Pancreas (tissue), 10 donors: ENCODE results near the gene OSBPL10. TPM values are rescaled to one million over a fixed set of nuclear protein-coding genes. Genes with fewer than 3 reads are reported as not detected.
"Not testable (repeated sequence)": the region's sequence is repeated elsewhere in the genome, so short reads cannot be mapped to it uniquely, and the experiment has no call there.

Source experiments
- ATAC-seq, 4 donors: fragments of 200-7000 bp; cut with Tn5 transposase; one replicate each; pipeline versions ENCODE4 v1.8.0 to v1.9.1; 2020; ENCODE audit warnings: mild to moderate bottlenecking in 4 of 4, moderate library complexity in 4 of 4
- DNase-seq, 6 donors: peaks; one replicate each; pipeline ENCODE4 v3.0.0-alpha.2; 2020
- FAIRE-seq: peaks from 2 replicates; lab custom pipeline; 2012; peaks lifted over from hg19 to GRCh38; lab: Jason Lieb, UNC
- H3K27ac ChIP-seq, 4 donors: fragments of 200-600 bp; sonication (generic); 1 replicate in 3 of 4; 2 replicates in 1 of 4; pipeline versions ENCODE4 v1.5.0 to v1.8.0; 2020
- H3K27me3 ChIP-seq, 4 donors: fragments of 200-600 bp; one replicate each; pipeline ENCODE4 v1.8.0; 2021
- H3K36me3 ChIP-seq, 3 donors: fragments of 200-600 bp; sonication (generic) in 1 of 3; one replicate each; pipeline versions ENCODE4 v1.5.0 to v1.8.0; 2020 to 2021
- H3K4me1 ChIP-seq, 3 donors: fragments of 200-600 bp; one replicate each; pipeline ENCODE4 v1.8.0; 2021
- H3K4me3 ChIP-seq, 4 donors: fragments of 200-600 bp; sonication (generic) in 2 of 4; one replicate each; pipeline versions ENCODE4 v1.5.0 to v1.8.0; 2020 to 2021
- H3K9me3 ChIP-seq, 4 donors: fragments of 200-600 bp; one replicate each; pipeline ENCODE4 v1.8.0; 2021
- CTCF ChIP-seq, 4 donors: fragments of 200-600 bp; sonication (generic) in 3 of 4; IDR thresholded peaks; one replicate each; pipeline versions ENCODE4 v1.5.0 to v1.8.0; 2021; ENCODE audit warnings: antibody characterized with exemption in 4 of 4
- WGBS, 2 donors: extraction: QIAGEN DNeasy Blood & Tissue Kit; methylation state at CpG; one replicate each; pipeline ENCODE4 v1.1.7; 2013; 5-methylcytosine and 5-hydroxymethylcytosine counted together
- intact Hi-C, 3 donors: fragments of 100-400 bp; cut with DNase I; formaldehyde crosslinking; loops; one replicate each; pipeline versions ENCODE4 v1.11.1 to v1.14.2; 2022
- polyA plus RNA-seq, 2 donors: library from polyadenylated mRNA; stranded (reverse); fragments of 200-250 nt; gene quantifications; one replicate each; pipeline ENCODE4 v1.2.3, GENCODE V29; 2013
- total RNA-seq, 6 donors: library from RNA; stranded (reverse); fragmentation: NEBNext Ultra II Directional in 4 of 6; extraction: Animal tissue kit (Norgen Biotek cat#: 25700) in 4 of 6; gene quantifications; one replicate each; pipeline versions ENCODE4 v1.2.1 to v1.2.4, GENCODE V29; 2021 to 2023
- donor health status: healthy with polysubstance abuse.
- donor health status: DM: no; HTN: no; CAD: no; lungs with moderate emphysema.
- donor health status: DM: no; HTN: no; CAD: no.
- donor health status: control.
- donor health status: control.
- donor health status: Bipolar disorder and iron deficiency.
- donor health status: DM: yes; HTN: yes; CAD: no.
- donor health status: DM: no; HTN: no; CAD: no.
- donor health status: DM: no; HTN: no; CAD: no.
- donor health status: DM: yes; HTN: yes; CAD: no.

Gene OSBPL10
- total and polyA plus RNA-seq, 8 donors = 0.57 to 4.0 (median 2.2) TPM

- intact Hi-C loops = loop anchor here in 2 of 3 donors (10.0 kb wide), 2 partner anchors 124 to 134 kb away; no protein-coding TSS in a partner anchor
- H3K36me3 ChIP-seq = no peaks in the 10 kb centered on the region
- DNase-seq (no peak), FAIRE-seq (no peak), ATAC-seq (no peak)
- no peak for TF ChIP-seq CTCF (IDR thresholded peaks at IDR 0.05)
- WGBS, 2 donors = 68% methylated on average over 7 of the region's 7 CpGs
- no peaks in the 10 kb centered on the region for H3K9me3 ChIP-seq
- H3K27ac ChIP-seq = no peak overlapping the region
- H3K27me3 ChIP-seq = no peaks in the 10 kb centered on the region
- H3K4me1 ChIP-seq = no peaks in the 10 kb centered on the region
- no peak overlapping the region for H3K4me3 ChIP-seq
Observed at GRCh38 chr3:32021155-32021554, 40.1 kb upstream of the OSBPL10 start.

- 44 to 52% methylated on average over 5 of the region's 5 CpGs for WGBS, 2 donors
- Histone ChIP-seq H3K9me3 (no peaks in the 10 kb centered on the region), H3K36me3 (no peaks in the 10 kb centered on the region), H3K4me1 (no peaks in the 10 kb centered on the region), H3K27ac (no peak overlapping the region), H3K4me3 (no peak overlapping the region), H3K27me3 (no peaks in the 10 kb centered on the region)
- DNase-seq (no peak), FAIRE-seq (no peak), ATAC-seq (peak; percentile 69 to 97 (median 95))
- TF ChIP-seq CTCF (IDR thresholded peaks at IDR 0.05) = peak; percentile 37 to 65 (median 52)
- intact Hi-C loops = loop anchor here in 1 of 3 donors (5.0 kb wide), 1 partner anchor 123 kb away; no protein-coding TSS in a partner anchor
Observed at GRCh38 chr3:32018757-32019564, 37.9 kb upstream of the OSBPL10 start.

GRCh38 chr3:32017286-32017685 lies 36.2 kb upstream of the OSBPL10 start:
- DNase-seq = no peak
- H3K9me3 ChIP-seq = no peaks in the 10 kb centered on the region
- FAIRE-seq = no peak
- no peaks in the 10 kb centered on the region for H3K4me1 ChIP-seq
- ATAC-seq = no peak
- H3K27me3 ChIP-seq = no peaks in the 10 kb centered on the region
- no peak overlapping the region for H3K27ac ChIP-seq
- H3K36me3 ChIP-seq = no peaks in the 10 kb centered on the region
- WGBS, 2 donors = 92 to 97% methylated on average over 3 of the region's 3 CpGs
- intact Hi-C loops = loop anchor here in 1 of 3 donors (5.0 kb wide), 1 partner anchor 125 kb away; no protein-coding TSS in a partner anchor
- H3K4me3 ChIP-seq = no peak overlapping the region
- TF ChIP-seq CTCF (IDR thresholded peaks at IDR 0.05) = no peak

- ATAC-seq, H3K4me1 ChIP-seq, H3K9me3 ChIP-seq, H3K36me3 ChIP-seq, DNase-seq, H3K27me3 ChIP-seq, H3K4me3 ChIP-seq, H3K27ac ChIP-seq, FAIRE-seq: not testable (repeated sequence)
- intact Hi-C loops = loop anchor here in 1 of 3 donors (5.0 kb wide), 1 partner anchor 127 kb away; no protein-coding TSS in a partner anchor
- WGBS, 2 donors = 91 to 93% methylated on average over 3 of the region's 3 CpGs
Observed at GRCh38 chr3:32015638-32016037, 34.6 kb upstream of the OSBPL10 start.

- ATAC-seq, intact Hi-C loops, FAIRE-seq: not testable (repeated sequence)
Observed at GRCh38 chr3:32010699-32011098, 29.6 kb upstream of the OSBPL10 start.

GRCh38 chr3:32009957-32010356 lies 28.9 kb upstream of the OSBPL10 start:
- H3K36me3 ChIP-seq = no peaks in the 10 kb centered on the region
- WGBS, 2 donors = 79 to 95% methylated on average over 2 of the region's 2 CpGs
- no peaks in the 10 kb centered on the region for H3K9me3 ChIP-seq
- DNase-seq = no peak
- H3K4me1 ChIP-seq = no peaks in the 10 kb centered on the region
- no peak overlapping the region for H3K4me3 ChIP-seq
- H3K27ac ChIP-seq = no peak overlapping the region
- TF ChIP-seq CTCF (IDR thresholded peaks at IDR 0.05) = no peak
- H3K27me3 ChIP-seq = no peaks in the 10 kb centered on the region
- intact Hi-C loops = no loop called here
- no peak for ATAC-seq
- FAIRE-seq = no peak

More at GRCh38 chr3:32010699-32011098, 29.6 kb upstream of the OSBPL10 start:
- H3K36me3 ChIP-seq, H3K27me3 ChIP-seq, H3K27ac ChIP-seq, H3K9me3 ChIP-seq, H3K4me1 ChIP-seq, DNase-seq, H3K4me3 ChIP-seq: not testable (repeated sequence)
- WGBS, 2 donors = 87 to 98% methylated on average over 7 of the region's 7 CpGs
